DOHH2 (cell line): ENCODE results near the gene BPI.

Experiments used
- H3F3A ChIP-seq: fragments of 200-600 bp; sonication (generic), shearing (Covaris generic); 2 replicates; pipeline ENCODE4 v1.6.0; 2016; ENCODE audit warnings: antibody characterized with exemption, mild to moderate bottlenecking; ENCODE audit not compliant: control insufficient read depth, insufficient read depth
- H3K27ac ChIP-seq: fragments of 200-600 bp; sonication (generic); 2 replicates; pipeline ENCODE4 v1.5.1; 2014; ENCODE audit warnings: low read depth, mild to moderate bottlenecking, low read length, moderate library complexity
- H3K27me3 ChIP-seq: fragments of 200-600 bp; sonication (generic); 2 replicates; pipeline ENCODE4 v1.6.1; 2014; ENCODE audit warnings: mild to moderate bottlenecking, low read length, mixed read lengths; ENCODE audit not compliant: control insufficient read depth
- H3K36me3 ChIP-seq: fragments of 200-600 bp; sonication (generic); 2 replicates; pipeline ENCODE4 v1.6.1; 2014; ENCODE audit warnings: mild to moderate bottlenecking, low read length, moderate library complexity, mixed read lengths; ENCODE audit not compliant: control insufficient read depth
- H3K4me1 ChIP-seq: fragments of 200-600 bp; sonication (generic); 2 replicates; pipeline ENCODE4 v1.6.1; 2014; ENCODE audit warnings: mild to moderate bottlenecking, low read length, mixed read lengths; ENCODE audit not compliant: control insufficient read depth
- H3K4me2 ChIP-seq: fragments of 200-600 bp; sonication (generic); 2 replicates; pipeline ENCODE4 v1.6.0; 2014; ENCODE audit warnings: mild to moderate bottlenecking, low read length, moderate library complexity
- H3K4me3 ChIP-seq: fragments of 200-600 bp; sonication (generic); 2 replicates; pipeline ENCODE4 v1.5.1; 2014; ENCODE audit warnings: mild to moderate bottlenecking, low read length, mixed read lengths
- H3K79me2 ChIP-seq: fragments of 200-600 bp; sonication (generic); 2 replicates; pipeline ENCODE4 v1.6.1; 2014; ENCODE audit warnings: mild to moderate bottlenecking, low read length, mixed read lengths; ENCODE audit not compliant: control insufficient read depth
- H3K9me2 ChIP-seq: fragments of 200-600 bp; sonication (generic); replicated peaks from 2 replicates; pipeline ENCODE4 v1.6.1; 2014; ENCODE audit warnings: mild to moderate bottlenecking, low read length, mixed read lengths; ENCODE audit not compliant: control insufficient read depth
- H3K9me3 ChIP-seq: fragments of 200-600 bp; sonication (generic); 2 replicates; pipeline ENCODE4 v1.6.1; 2014; ENCODE audit warnings: antibody characterized with exemption, low read length, mixed read lengths; ENCODE audit not compliant: control insufficient read depth, insufficient read depth
- H4K20me1 ChIP-seq: fragments of 200-600 bp; sonication (generic); 2 replicates; pipeline ENCODE4 v1.6.0; 2014; ENCODE audit warnings: low read depth, mild to moderate bottlenecking, antibody characterized with exemption, low read length, moderate library complexity; ENCODE audit not compliant: control insufficient read depth, insufficient read depth
- CTCF ChIP-seq: fragments of 200-600 bp; sonication (generic); IDR thresholded peaks from one replicate; pipeline ENCODE4 v1.5.1; 2014; ENCODE audit warnings: antibody characterized with exemption, mild to moderate bottlenecking, low read depth, low read length; ENCODE audit not compliant: poor library complexity, severe bottlenecking
- EZH2phosphoT487 ChIP-seq: fragments of 200-600 bp; sonication (generic); IDR thresholded peaks from 2 replicates; pipeline ENCODE4 v1.6.1; 2017; ENCODE audit warnings: borderline replicate concordance, mild to moderate bottlenecking, antibody characterized with exemption, low read length, moderate library complexity, mixed read lengths

Gene BPI

GRCh38 chr20:38342713-38343310 is 38.9 kb downstream of the BPI start:
- Histone ChIP-seq H3K9me2 (no peaks in the 10 kb centered on the region), H3K36me3 (no peaks in the 10 kb centered on the region), H3K9me3 (peaks cover 3% of the 10 kb centered on the region; the same call in 1 of the 2 replicates), H3K4me2 (no peak overlapping the region), H3K79me2 (no peaks in the 10 kb centered on the region), H4K20me1 (no peaks in the 10 kb centered on the region), H3K4me1 (no peaks in the 10 kb centered on the region), H3K4me3 (no peak overlapping the region), H3K27ac (no peak overlapping the region), H3F3A (no peaks in the 10 kb centered on the region), H3K27me3 (peaks cover 2% of the 10 kb centered on the region; the same call in 1 of the 2 replicates)
- TF ChIP-seq CTCF (no peak), EZH2phosphoT487 (no peak)

GRCh38 chr20:38343311-38344106 is 39.6 kb downstream of the BPI start:
- TF ChIP-seq CTCF (no peak), EZH2phosphoT487 (no peak)
- Histone ChIP-seq H3K9me3 (no peaks in the 10 kb centered on the region), H3K4me2 (no peak overlapping the region), H3K4me1 (no peaks in the 10 kb centered on the region), H3K36me3 (no peaks in the 10 kb centered on the region), H3K9me2 (no peaks in the 10 kb centered on the region), H3F3A (no peaks in the 10 kb centered on the region), H4K20me1 (no peaks in the 10 kb centered on the region), H3K4me3 (no peak overlapping the region), H3K27ac (no peak overlapping the region), H3K79me2 (no peaks in the 10 kb centered on the region), H3K27me3 (peaks cover 2% of the 10 kb centered on the region; the same call in 1 of the 2 replicates)

- Histone ChIP-seq H3K27me3 (peaks cover 2% of the 10 kb centered on the region; the same call in 1 of the 2 replicates), H3K4me3 (no peak overlapping the region), H4K20me1 (no peaks in the 10 kb centered on the region), H3F3A (no peaks in the 10 kb centered on the region), H3K9me2 (no peaks in the 10 kb centered on the region), H3K9me3 (no peaks in the 10 kb centered on the region), H3K27ac (no peak overlapping the region), H3K4me1 (no peaks in the 10 kb centered on the region), H3K36me3 (no peaks in the 10 kb centered on the region), H3K79me2 (no peaks in the 10 kb centered on the region), H3K4me2 (no peak overlapping the region)
- TF ChIP-seq CTCF, result no peak
- TF ChIP-seq EZH2phosphoT487, result no peak
Observed at GRCh38 chr20:38344107-38344701, 40.2 kb downstream of the BPI start.
